Gastroesophageal sphincter (tissue), 3 donors: Measurements from ENCODE around the gene CRACR2A.

Source experiments
- CTCF ChIP-seq, 4 experiments: fragments of 200-600 bp in 2 of 4; fragments of 450-650 bp in 2 of 4; sonication (generic) in 1 of 4; IDR thresholded peaks; one replicate each; pipeline ENCODE4 v1.5.1; 2017 to 2019; ENCODE audit warnings: antibody characterized with exemption in 4 of 4, mild to moderate bottlenecking in 2 of 4, moderate library complexity in 2 of 4
- EP300 ChIP-seq: sonication (generic); formaldehyde crosslinking; IDR thresholded peaks from one replicate; pipeline ENCODE4 v1.6.1; 2017; ENCODE audit warnings: antibody characterized with exemption, mild to moderate bottlenecking
- POLR2A ChIP-seq, 2 donors: fragments of 450-650 bp; IDR thresholded peaks; one replicate each; pipeline ENCODE4 v1.6.1; 2017; ENCODE audit warnings: antibody characterized with exemption in 2 of 2, mild to moderate bottlenecking in 2 of 2, moderate library complexity in 1 of 2
- POLR2AphosphoS5 ChIP-seq: sonication (generic); formaldehyde crosslinking; IDR thresholded peaks from one replicate; pipeline ENCODE4 v1.6.1; 2017; ENCODE audit warnings: antibody characterized with exemption

GRCh38 chr12:3646561-3647241, 106.2 kb downstream of the CRACR2A start:
- TF ChIP-seq CTCF (IDR thresholded peaks at IDR 0.05): no peak
- TF ChIP-seq EP300: no peak
- TF ChIP-seq POLR2AphosphoS5: no peak
- TF ChIP-seq POLR2A (IDR thresholded peaks at IDR 0.05): no peak
